Heart left ventricle (tissue), 16 donors: Measurements from ENCODE around the gene NAA20. TPM values are rescaled to one million over a fixed set of nuclear protein-coding genes. Genes with fewer than 3 reads are reported as not detected.

Source experiments
- ATAC-seq, 4 donors: fragments of 200-7000 bp; cut with Tn5 transposase; one replicate each; pipeline ENCODE4 v1.9.1; 2020 to 2022; ENCODE audit warnings: moderate library complexity in 4 of 4, mild to moderate bottlenecking in 3 of 4, moderate number of reproducible peaks in 1 of 4
- DNase-seq, 5 donors: peaks; one replicate each; pipeline ENCODE4 v3.0.0-alpha.2; 2020
- H3K27ac ChIP-seq, 12 donors: fragments of 200-600 bp; sonication (generic) in 4 of 12; one replicate each; pipeline versions ENCODE4 v1.5.0 to v1.8.0; 2016 to 2022; ENCODE audit warnings: mild to moderate bottlenecking in 2 of 12
- H3K27me3 ChIP-seq, 9 donors: fragments of 200-600 bp; sonication (generic) in 2 of 9; one replicate each; pipeline versions ENCODE4 v1.5.1 to v1.8.0; 2016 to 2022; ENCODE audit warnings: mild to moderate bottlenecking in 3 of 9
- H3K36me3 ChIP-seq, 9 donors: fragments of 200-600 bp; sonication (generic) in 2 of 9; one replicate each; pipeline versions ENCODE4 v1.5.0 to v1.8.0; 2018 to 2022; ENCODE audit warnings: mild to moderate bottlenecking in 2 of 9
- H3K4me1 ChIP-seq, 12 donors: fragments of 200-600 bp; sonication (generic) in 4 of 12; one replicate each; pipeline versions ENCODE4 v1.5.0 to v1.8.0; 2016 to 2022; ENCODE audit warnings: mild to moderate bottlenecking in 3 of 12
- H3K4me3 ChIP-seq, 12 donors: fragments of 200-600 bp; sonication (generic) in 4 of 12; one replicate each; pipeline versions ENCODE4 v1.5.0 to v1.8.0; 2017 to 2022; ENCODE audit warnings: mild to moderate bottlenecking in 9 of 12, moderate library complexity in 4 of 12
- H3K9me3 ChIP-seq, 12 donors: fragments of 200-600 bp; sonication (generic) in 4 of 12; one replicate each; pipeline versions ENCODE4 v1.5.0 to v1.8.0; 2016 to 2022; ENCODE audit warnings: mild to moderate bottlenecking in 1 of 12
- POLR2A ChIP-seq, 2 donors: fragments of 450-650 bp; IDR thresholded peaks; one replicate each; pipeline ENCODE4 v1.6.1; 2017; ENCODE audit warnings: antibody characterized with exemption in 2 of 2, mild to moderate bottlenecking in 2 of 2, moderate library complexity in 2 of 2
- WGBS, 4 donors: extraction: QIAGEN DNeasy Blood & Tissue Kit in 2 of 4; methylation state at CpG; one replicate each; pipeline versions ENCODE4 v1.1.5 to v1.1.7; 2013 to 2018; 5-methylcytosine and 5-hydroxymethylcytosine counted together
- intact Hi-C, 10 donors: fragments of 100-400 bp; cut with DNase I; formaldehyde crosslinking; loops; one replicate each; pipeline versions ENCODE4 v1.11.1 to v1.14.2; 2022
- polyA plus RNA-seq, 2 donors: library from polyadenylated mRNA; stranded (reverse); fragments of 200-250 nt; gene quantifications; one replicate each; pipeline ENCODE4 v1.2.3, GENCODE V29; 2013
- total RNA-seq, 9 donors: library from RNA; depleted of rRNA in 2 of 9; stranded (reverse); fragments of >200 nt in 2 of 9; fragmentation: NEBNext Ultra II Directional in 3 of 9; extraction: Animal tissue kit (Norgen Biotek cat#: 25700) in 3 of 9; gene quantifications; one replicate each; pipeline versions ENCODE4 v1.1.0 to v1.2.4, GENCODE V29; 2016 to 2023
- TF ChIP-seq, protein P1 (sequence below), 12 donors: fragments of 200-600 bp; sonication (generic) in 4 of 12; IDR thresholded peaks; one replicate each; pipeline versions ENCODE4 v1.5.0 to v1.8.0; 2018 to 2022; ENCODE audit warnings: antibody characterized with exemption in 12 of 12, mild to moderate bottlenecking in 5 of 12
- donor health status: ischemic (EF 13 %, LVEDD 7.1; RV severe dilation, severe dysfunction).
- donor health status: healthy with polysubstance abuse.
- donor health status: DM: no; HTN: yes; CAD: no.
- donor health status: DM: no; HTN: no; CAD: no.
- donor health status: ischemic (EF 25% LVEDD 6.9; RV normal size, moderate dysfunction).
- donor health status: ischemic (EF 25% LVEDD 5.7; RV mildly dilated, moderate dysfunction).
- donor health status: healthy.
- donor health status: DM: yes; HTN: yes; CAD: no.
- donor health status: ischemic (EF 35%, LVEDD 5.7; RV mildly dilated, moderate dysfunction).
- donor health status: nonischemic (EF 11% LVEDD 7.7; RV severe dilation, severe dysfunction).
- donor health status: DM: yes; HTN: yes; CAD: no.
- donor health status: PGD.
- donor health status: ischemic (EF 29% LVEDD 5.4; RV normal size, mild dysfunction).
- donor health status: nonischemic (EF 23%, LVEDD 6.1; RV moderate dilation, normal function).

NAA20 gene
- total and polyA plus RNA-seq, 11 donors = 36.0 to 130 (median 59.7) TPM

DNA sequence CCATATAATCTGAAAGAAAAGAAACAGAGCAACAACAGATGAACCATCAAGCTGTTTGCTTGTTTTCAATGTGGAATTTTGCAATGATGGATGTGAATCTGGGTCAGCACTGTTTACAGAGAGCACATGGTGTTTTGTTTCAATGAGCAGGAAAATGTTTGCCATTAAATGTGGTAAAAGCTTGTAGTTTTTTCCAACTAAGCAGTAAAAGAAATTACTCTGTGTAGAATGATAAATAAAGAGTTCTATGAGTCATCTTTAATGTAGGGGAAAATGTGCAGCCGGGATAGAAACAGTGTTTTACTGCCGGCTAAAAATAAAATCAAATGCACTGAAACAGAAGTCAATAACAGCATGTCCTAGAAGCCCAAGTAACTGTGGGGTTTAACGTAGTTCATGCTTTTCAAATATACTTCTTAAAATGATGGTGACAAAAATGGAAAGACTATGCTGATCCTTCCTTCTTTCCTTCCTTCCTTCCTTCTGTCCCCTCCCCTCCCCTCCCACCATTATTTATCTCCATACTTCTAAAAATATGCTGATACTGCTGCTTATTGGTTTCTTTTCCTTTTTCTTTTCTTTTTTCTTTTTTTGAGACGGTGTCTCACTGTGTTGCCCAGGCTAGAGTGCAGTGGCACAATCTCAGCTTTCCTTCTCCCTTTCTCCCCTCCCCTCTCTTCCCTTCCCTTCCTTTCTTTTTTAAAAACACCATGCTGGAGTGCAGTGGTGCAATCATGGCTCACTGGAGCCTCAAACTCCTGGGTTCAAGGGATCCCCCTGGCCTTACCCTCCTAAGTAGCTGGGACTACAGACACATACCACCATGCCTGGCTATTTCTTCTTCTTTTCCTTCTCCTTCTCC, 6.3 kb upstream of the NAA20 start:
- Histone ChIP-seq H3K27me3 (no peaks in the 10 kb centered on the region), H3K27ac (peak overlapping the region; percentile 1 to 69 (median 36)), H3K36me3 (no peaks in the 10 kb centered on the region), H3K4me1 (peaks cover 0 to 48% (median 13%) of the 10 kb centered on the region in 12 donors), H3K9me3 (no peaks in the 10 kb centered on the region), H3K4me3 (no peak overlapping the region)
- WGBS, 4 donors = 30 to 57% (median 34%) methylated on average over 4 of the region's 4 CpGs
- TF ChIP-seq POLR2A (IDR thresholded peaks at IDR 0.05) = no peak
- TF ChIP-seq, protein P1, sequence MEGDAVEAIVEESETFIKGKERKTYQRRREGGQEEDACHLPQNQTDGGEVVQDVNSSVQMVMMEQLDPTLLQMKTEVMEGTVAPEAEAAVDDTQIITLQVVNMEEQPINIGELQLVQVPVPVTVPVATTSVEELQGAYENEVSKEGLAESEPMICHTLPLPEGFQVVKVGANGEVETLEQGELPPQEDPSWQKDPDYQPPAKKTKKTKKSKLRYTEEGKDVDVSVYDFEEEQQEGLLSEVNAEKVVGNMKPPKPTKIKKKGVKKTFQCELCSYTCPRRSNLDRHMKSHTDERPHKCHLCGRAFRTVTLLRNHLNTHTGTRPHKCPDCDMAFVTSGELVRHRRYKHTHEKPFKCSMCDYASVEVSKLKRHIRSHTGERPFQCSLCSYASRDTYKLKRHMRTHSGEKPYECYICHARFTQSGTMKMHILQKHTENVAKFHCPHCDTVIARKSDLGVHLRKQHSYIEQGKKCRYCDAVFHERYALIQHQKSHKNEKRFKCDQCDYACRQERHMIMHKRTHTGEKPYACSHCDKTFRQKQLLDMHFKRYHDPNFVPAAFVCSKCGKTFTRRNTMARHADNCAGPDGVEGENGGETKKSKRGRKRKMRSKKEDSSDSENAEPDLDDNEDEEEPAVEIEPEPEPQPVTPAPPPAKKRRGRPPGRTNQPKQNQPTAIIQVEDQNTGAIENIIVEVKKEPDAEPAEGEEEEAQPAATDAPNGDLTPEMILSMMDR (IDR thresholded peaks at IDR 0.05) = no peak
- peak; percentile 18 to 35 (median 22) for ATAC-seq
- intact Hi-C loops = no loop called here
- DNase-seq = no peak

DNA sequence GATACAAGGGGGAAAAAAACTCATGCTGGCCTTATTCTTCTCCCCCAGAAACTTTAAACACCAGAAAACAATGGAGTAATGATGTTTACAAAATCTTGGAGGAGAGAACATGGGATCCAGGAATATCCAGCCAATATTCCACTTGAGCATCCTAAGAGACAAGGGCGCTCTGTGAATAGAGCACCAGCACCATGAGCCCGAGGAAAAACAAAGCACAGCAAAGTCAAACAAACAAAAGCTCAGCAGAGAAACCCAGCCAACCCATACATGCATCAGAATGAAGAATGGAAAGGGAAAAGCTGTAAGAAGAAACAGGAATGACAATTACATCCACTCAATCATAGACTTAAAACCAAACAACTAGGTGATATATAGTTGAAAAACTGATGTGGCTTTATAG, 4.6 kb upstream of the NAA20 start:
- WGBS, 4 donors = 78 to 90% (median 84%) methylated on average over 2 of the region's 2 CpGs
- ATAC-seq (no peak), DNase-seq (no peak)
- H3K4me3 ChIP-seq = no peak overlapping the region
- TF ChIP-seq, protein P1 (IDR thresholded peaks at IDR 0.05) = no peak
- no peak for TF ChIP-seq POLR2A (IDR thresholded peaks at IDR 0.05)
- no peaks in the 10 kb centered on the region for H3K27me3 ChIP-seq
- H3K27ac ChIP-seq = no peak overlapping the region
- intact Hi-C loops = no loop called here
- peaks cover 0 to 2% (median 0%) of the 10 kb centered on the region in 9 donors for H3K36me3 ChIP-seq
- peaks cover 0 to 52% (median 18%) of the 10 kb centered on the region in 12 donors for H3K4me1 ChIP-seq
- no peaks in the 10 kb centered on the region for H3K9me3 ChIP-seq

DNA sequence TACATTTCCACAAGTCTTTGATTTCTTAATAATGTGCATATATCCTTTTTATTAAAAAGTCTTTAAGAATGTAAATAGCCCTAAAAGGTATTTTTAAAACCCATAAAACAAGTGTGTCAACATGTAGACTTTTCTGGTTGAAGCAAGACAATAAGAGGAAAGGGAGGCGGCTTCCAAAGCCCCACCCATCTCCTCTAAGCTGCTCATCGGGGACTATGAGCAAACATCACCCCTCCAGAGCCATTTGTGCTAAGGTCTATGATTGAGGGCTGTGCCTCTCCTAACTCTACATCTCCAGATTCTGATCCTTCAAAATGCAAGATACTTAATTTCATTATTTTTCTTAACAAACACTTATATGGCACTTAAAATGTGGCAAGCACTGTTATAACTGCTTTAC, 2.5 kb upstream of the NAA20 start:
- TF ChIP-seq POLR2A (IDR thresholded peaks at IDR 0.05) = no peak
- TF ChIP-seq, protein P1 (IDR thresholded peaks at IDR 0.05) = no peak
- ATAC-seq (peak in 1 of 4 donors; percentile 27), DNase-seq (no peak)
- peaks cover 0 to 58% (median 36%) of the 10 kb centered on the region in 12 donors for H3K4me1 ChIP-seq
- intact Hi-C loops = loop anchor here in 4 of 10 donors (5.0 kb wide), 2 partner anchors 38 to 322 kb away; partner anchors contain the start of genes CFAP61 (in 3 of the 4) and CRNKL1 (in 3 of the 4)
- no peak overlapping the region for H3K4me3 ChIP-seq
- H3K27ac ChIP-seq = peak overlapping the region in 6 of 12 donors; percentile 11 to 56 (median 34)
- peaks cover 0 to 5% (median 0%) of the 10 kb centered on the region in 9 donors for H3K36me3 ChIP-seq
- 41 to 61% (median 50%) methylated on average over 2 of the region's 2 CpGs for WGBS, 4 donors
- H3K9me3 ChIP-seq = no peaks in the 10 kb centered on the region
- H3K27me3 ChIP-seq = no peaks in the 10 kb centered on the region

DNA sequence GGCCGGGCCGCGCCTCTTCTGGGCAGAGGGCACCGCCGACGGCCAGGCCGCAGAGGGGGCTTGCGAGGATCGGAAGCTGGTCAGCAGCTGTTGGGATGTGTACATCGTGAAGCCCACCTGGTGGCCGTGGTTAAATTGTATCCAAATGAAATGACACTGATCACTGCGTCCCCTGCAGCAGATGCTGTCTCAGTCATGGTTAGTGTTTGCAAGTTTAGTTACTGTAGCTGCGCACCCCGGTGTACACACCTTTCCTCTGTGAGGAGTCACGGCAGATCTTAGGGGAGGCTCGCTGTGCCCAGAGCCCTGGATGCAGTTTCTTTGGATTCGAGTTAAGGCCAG, 653 bp downstream of the NAA20 start:
- Histone ChIP-seq H3K27ac (peak overlapping the region in 11 of 12 donors; percentile 14 to 85 (median 78)), H3K9me3 (no peaks in the 10 kb centered on the region), H3K4me3 (peak overlapping the region; percentile 71 to 99 (median 82)), H3K27me3 (no peaks in the 10 kb centered on the region), H3K36me3 (peaks cover 0 to 17% (median 3%) of the 10 kb centered on the region in 9 donors), H3K4me1 (peaks cover 0 to 67% (median 28%) of the 10 kb centered on the region in 12 donors)
- TF ChIP-seq, protein P1 (IDR thresholded peaks at IDR 0.05) = no peak
- TF ChIP-seq POLR2A (IDR thresholded peaks at IDR 0.05) = no peak
- 3 to 11% (median 6%) methylated on average over 6 to 17 of the region's 17 CpGs for WGBS, 4 donors
- intact Hi-C loops = loop anchor here in 4 of 10 donors (5.0 kb wide), 2 partner anchors 34 to 326 kb away; partner anchors contain the start of genes CFAP61 (in 3 of the 4) and CRNKL1 (in 3 of the 4)
- ATAC-seq (no peak), DNase-seq (no peak)
